ENCODE data around the gene COL4A6. TPM values are rescaled to one million over a fixed set of nuclear protein-coding genes. Genes with fewer than 3 reads are reported as not detected.

Gene COL4A6
- total and polyA plus RNA-seq, 2 of the 8 experiments (the other 6 are each of a cell fraction or from before 2014, with no cell fraction given): 5.9 to 11.8 TPM

GRCh38 chrX:108396188-108396891, 41.9 kb downstream of the COL4A6 start:
- Histone ChIP-seq H3K4me3 (ENCODE audit: extremely low read depth in 1 of 4, insufficient read depth in 2 of 4, low read depth in 3 of 4, low read length in 4 of 4) (peak overlapping the region in 1 of 4 experiments; percentile 11; a peak in 2 of 8 replicates), H4K20me1 (replicated peaks in 1 of 2; ENCODE audit: control insufficient read depth in 1 of 2, insufficient read depth in 2 of 2, low read length in 2 of 2) (peaks cover 0 to 1% of the 10 kb centered on the region in 2 experiments), H4K8ac (ENCODE audit: extremely low read depth, insufficient read depth, low read length) (no peak overlapping the region), H2BK5ac (ENCODE audit: low read depth, low read length) (no peak overlapping the region), H3K79me1 (ENCODE audit: low read depth, low read length) (no peaks in the 10 kb centered on the region), H3K36me3 (ENCODE audit: control insufficient read depth in 2 of 4, insufficient read depth in 4 of 4, low read length in 3 of 4) (no peaks in the 10 kb centered on the region), H3K9ac (replicated peaks in 1 of 4; ENCODE audit: extremely low read depth in 1 of 4, low read depth in 3 of 4, low read length in 3 of 4) (no peak overlapping the region), H2BK15ac (ENCODE audit: low read length) (no peak overlapping the region), H3K18ac (ENCODE audit: extremely low read depth, low read length) (no peak overlapping the region), H3K23ac (ENCODE audit: insufficient read length) (no peak overlapping the region), H3K56ac (replicated peaks; ENCODE audit: insufficient read length, low read depth, low read length) (no peak overlapping the region), H3K27ac (ENCODE audit: low read depth, low read length) (no peak overlapping the region), H3K4me1 (replicated peaks in 1 of 4; ENCODE audit: control insufficient read depth in 3 of 4, insufficient read depth in 4 of 4, low read length in 3 of 4) (peaks cover 1 to 11% (median 4%) of the 10 kb centered on the region in 4 experiments; a peak in 5 of 7 replicates), H3K9me3 (ENCODE audit: insufficient read depth in 2 of 2, low read depth in 1 of 2, low read length in 1 of 2) (no peaks in the 10 kb centered on the region), H2AK5ac (ENCODE audit: low read depth, low read length) (no peak overlapping the region), H3K79me2 (ENCODE audit: control insufficient read depth in 1 of 2, insufficient read depth in 2 of 2, low read length in 2 of 2) (no peaks in the 10 kb centered on the region), H2BK120ac (replicated peaks; ENCODE audit: low read depth, low read length) (no peak overlapping the region), H3K14ac (ENCODE audit: insufficient read length) (no peak overlapping the region), H2AFZ (ENCODE audit: low read length) (no peak overlapping the region), H4K5ac (ENCODE audit: insufficient read length, low read depth, low read length) (no peak overlapping the region), H3K23me2 (ENCODE audit: low read depth, low read length) (no peaks in the 10 kb centered on the region), H2BK20ac (ENCODE audit: low read length) (no peak overlapping the region), H3K27me3 (replicated peaks in 1 of 4; ENCODE audit: control insufficient read depth in 3 of 4, extremely low read depth in 1 of 4, insufficient read depth in 3 of 4, low read length in 3 of 4) (no peaks in the 10 kb centered on the region), H4K91ac (replicated peaks; ENCODE audit: insufficient read length, low read length) (no peak overlapping the region), H2BK12ac (ENCODE audit: low read depth, low read length) (peak overlapping the region; percentile 63; the same call in 1 of the 2 replicates), H3K4me2 (ENCODE audit: insufficient read depth in 1 of 2, low read depth in 2 of 2, low read length in 2 of 2) (peak overlapping the region; percentile 42 to 64), H3K4ac (replicated peaks; ENCODE audit: insufficient read length, low read depth, low read length) (no peak overlapping the region)
- POLR2A ChIA-PET (ENCODE audit: partially characterized antibody): no interaction called here
- CTCF ChIA-PET (ENCODE audit: partially characterized antibody): no interaction called here
- TF ChIP-seq SP1 (IDR thresholded peaks at IDR 0.05; ENCODE audit: low read depth, low read length) (peak; percentile 52; the same call in 1 of the 2 replicates), TEAD4 (IDR thresholded peaks at IDR 0.05; ENCODE audit: low read depth, low read length) (peak; percentile 55), TAF7 (optimal IDR thresholded peaks at IDR 0.05; ENCODE audit: borderline replicate concordance, low read depth, low read length) (no peak), ASH2L (IDR thresholded peaks at IDR 0.05; ENCODE audit: low read length) (peak; percentile 30)
- WGBS, 2 experiments (ENCODE audit: extremely low coverage in 1 of 2, insufficient coverage in 1 of 2, insufficient read length in 1 of 2, insufficient replicate concordance in 2 of 2, low coverage in 1 of 2, low lambda C conversion rate in 2 of 2, missing lambda C conversion rate in 1 of 2): 51% methylated on average over 5 of the region's 6 CpGs; no CpG with 5 or more reads in 1 of the 2 experiments
- peak; percentile 98 for FAIRE-seq
- no peak for DNase-seq (ENCODE audit: low read depth in 1 of 2, low spot score in 2 of 2)

All from H1 (cell line).